Measurements from ENCODE around the gene HTR4.

Gene HTR4

GRCh38 chr5:148584103-148584502, 70.2 kb downstream of the HTR4 start:
- TF ChIP-seq CTCF (conservative IDR thresholded peaks at IDR 0.05; ENCODE audit: low read length), result no peak
- DNase-seq (ENCODE audit: low read depth), result no peak
- H3K4me3 ChIP-seq (ENCODE audit: low read length), result no peak overlapping the region

GRCh38 chr5:148583421-148583965, 70.8 kb downstream of the HTR4 start:
- H3K4me3 ChIP-seq (ENCODE audit: low read length), result no peak overlapping the region
- DNase-seq (ENCODE audit: low read depth), result no peak
- no peak for TF ChIP-seq CTCF (conservative IDR thresholded peaks at IDR 0.05; ENCODE audit: low read length)

GRCh38 chr5:148574167-148574566, 80.2 kb downstream of the HTR4 start:
- no peak for DNase-seq (ENCODE audit: low read depth)
- no peak for TF ChIP-seq CTCF (conservative IDR thresholded peaks at IDR 0.05; ENCODE audit: low read length)
- H3K4me3 ChIP-seq (ENCODE audit: low read length), result no peak overlapping the region

- no peak overlapping the region for H3K4me3 ChIP-seq (ENCODE audit: low read length)
- DNase-seq (ENCODE audit: low read depth), result no peak
- TF ChIP-seq CTCF (conservative IDR thresholded peaks at IDR 0.05; ENCODE audit: low read length), result no peak
Observed at GRCh38 chr5:148573374-148573773, 81.0 kb downstream of the HTR4 start.

- no peak for DNase-seq (ENCODE audit: low read depth)
- H3K4me3 ChIP-seq (ENCODE audit: low read length), result no peak overlapping the region
- no peak for TF ChIP-seq CTCF (conservative IDR thresholded peaks at IDR 0.05; ENCODE audit: low read length)
Observed at GRCh38 chr5:148569948-148570347, 84.4 kb downstream of the HTR4 start.

- DNase-seq (ENCODE audit: low read depth), result no peak
- TF ChIP-seq CTCF (conservative IDR thresholded peaks at IDR 0.05; ENCODE audit: low read length), result no peak
- no peak overlapping the region for H3K4me3 ChIP-seq (ENCODE audit: low read length)
Observed at GRCh38 chr5:148565148-148565547, 89.2 kb downstream of the HTR4 start.

- TF ChIP-seq CTCF (conservative IDR thresholded peaks at IDR 0.05; ENCODE audit: low read length), result no peak
- no peak overlapping the region for H3K4me3 ChIP-seq (ENCODE audit: low read length)
- DNase-seq (ENCODE audit: low read depth), result no peak
Observed at GRCh38 chr5:148563021-148563420, 91.3 kb downstream of the HTR4 start.

All from AG10803 (cell line).